ENCODE data around the gene HACE1.
"Not testable (repeated sequence)": the region's sequence is repeated elsewhere in the genome, so short reads cannot be mapped to it uniquely, and the experiment has no call there.

Gene HACE1

DNA sequence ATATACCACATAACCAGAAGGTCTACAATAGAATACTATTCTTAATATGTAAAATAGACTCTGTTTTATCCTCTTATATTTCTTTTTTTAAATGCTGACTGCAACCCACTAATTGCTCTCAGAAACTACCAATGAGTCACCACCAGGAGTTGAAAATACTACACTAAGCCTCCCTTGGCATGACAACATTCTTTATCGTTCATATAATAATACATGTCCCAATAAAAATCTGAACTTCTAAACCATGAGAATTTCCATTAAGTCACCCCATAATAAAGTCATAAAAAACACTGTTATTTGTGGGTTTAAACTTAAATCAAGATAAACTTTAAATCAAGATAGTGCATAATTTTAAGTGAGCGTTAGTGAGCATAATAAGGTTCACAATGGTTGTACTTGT, 4.2 kb downstream of the HACE1 start:
- TF ChIP-seq, protein P1, sequence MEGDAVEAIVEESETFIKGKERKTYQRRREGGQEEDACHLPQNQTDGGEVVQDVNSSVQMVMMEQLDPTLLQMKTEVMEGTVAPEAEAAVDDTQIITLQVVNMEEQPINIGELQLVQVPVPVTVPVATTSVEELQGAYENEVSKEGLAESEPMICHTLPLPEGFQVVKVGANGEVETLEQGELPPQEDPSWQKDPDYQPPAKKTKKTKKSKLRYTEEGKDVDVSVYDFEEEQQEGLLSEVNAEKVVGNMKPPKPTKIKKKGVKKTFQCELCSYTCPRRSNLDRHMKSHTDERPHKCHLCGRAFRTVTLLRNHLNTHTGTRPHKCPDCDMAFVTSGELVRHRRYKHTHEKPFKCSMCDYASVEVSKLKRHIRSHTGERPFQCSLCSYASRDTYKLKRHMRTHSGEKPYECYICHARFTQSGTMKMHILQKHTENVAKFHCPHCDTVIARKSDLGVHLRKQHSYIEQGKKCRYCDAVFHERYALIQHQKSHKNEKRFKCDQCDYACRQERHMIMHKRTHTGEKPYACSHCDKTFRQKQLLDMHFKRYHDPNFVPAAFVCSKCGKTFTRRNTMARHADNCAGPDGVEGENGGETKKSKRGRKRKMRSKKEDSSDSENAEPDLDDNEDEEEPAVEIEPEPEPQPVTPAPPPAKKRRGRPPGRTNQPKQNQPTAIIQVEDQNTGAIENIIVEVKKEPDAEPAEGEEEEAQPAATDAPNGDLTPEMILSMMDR (conservative IDR thresholded peaks at IDR 0.05; ENCODE audit: low read depth, low read length) = no peak
- DNase-seq (ENCODE audit: low read depth) = peak; percentile 74
- H3K4me3 ChIP-seq (ENCODE audit: low read length) = no peak overlapping the region

DNA sequence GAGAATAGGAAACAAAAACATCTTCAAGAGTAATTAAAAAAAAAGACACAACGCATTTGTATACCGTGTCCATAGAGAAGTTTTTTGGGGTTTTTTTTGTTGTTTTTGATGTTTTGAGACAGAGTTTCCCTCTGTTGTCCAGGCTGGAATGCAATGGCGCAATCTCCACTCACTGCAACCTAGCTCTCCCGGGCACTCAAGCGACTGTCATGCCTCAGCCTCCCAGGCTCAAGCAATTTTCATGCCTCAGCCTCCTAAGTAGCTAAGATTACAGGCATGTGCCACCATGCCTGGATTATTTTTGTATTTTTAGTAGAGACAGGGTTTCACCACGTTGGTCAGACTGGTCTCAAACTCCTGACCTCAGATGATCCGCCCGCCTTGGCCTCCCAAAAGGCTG, 12.0 kb downstream of the HACE1 start:
- H3K4me3 ChIP-seq (ENCODE audit: low read length); DNase-seq (ENCODE audit: low read depth): not testable (repeated sequence)

DNA sequence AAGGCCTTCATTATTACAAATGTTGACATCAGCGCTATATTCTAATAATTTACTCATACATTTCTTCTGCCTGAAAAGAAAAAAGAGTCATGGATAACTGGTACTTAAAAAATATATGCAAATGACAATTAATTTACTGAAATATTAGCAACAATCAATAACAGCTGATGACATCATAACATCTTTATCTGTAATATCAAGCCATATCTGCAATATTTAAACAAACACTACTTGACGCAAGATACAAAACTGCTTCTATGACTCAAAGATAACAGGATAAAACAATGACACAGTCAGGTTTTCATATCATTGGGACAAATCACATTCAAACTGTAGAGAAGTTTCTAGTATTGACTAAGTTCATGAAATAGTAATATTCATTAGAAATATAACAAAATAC, 16.5 kb downstream of the HACE1 start:
- TF ChIP-seq, protein P1 (conservative IDR thresholded peaks at IDR 0.05; ENCODE audit: low read depth, low read length) = no peak
- H3K4me3 ChIP-seq (ENCODE audit: low read length) = no peak overlapping the region
- DNase-seq (ENCODE audit: low read depth) = no peak

DNA sequence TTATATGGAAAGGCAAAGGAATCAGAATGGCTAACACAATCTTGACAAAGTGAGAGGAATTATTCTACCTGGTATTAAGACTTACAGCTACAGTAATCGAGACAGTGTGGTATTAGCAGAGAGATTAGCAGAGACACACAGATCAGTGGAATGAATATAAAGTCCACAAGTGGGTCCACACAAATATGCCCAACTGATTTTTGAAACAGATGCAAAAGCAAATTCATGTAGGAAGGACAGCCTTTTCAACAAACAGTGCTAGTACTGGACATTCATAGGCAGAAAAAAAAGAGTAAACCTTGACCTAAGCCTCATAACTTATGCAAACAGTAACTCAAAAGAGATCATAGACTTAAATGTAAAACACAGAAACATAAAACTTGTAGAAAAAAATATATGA, 22.6 kb downstream of the HACE1 start:
- TF ChIP-seq, protein P1 (conservative IDR thresholded peaks at IDR 0.05; ENCODE audit: low read depth, low read length) = no peak
- no peak for DNase-seq (ENCODE audit: low read depth)
- H3K4me3 ChIP-seq (ENCODE audit: low read length) = no peak overlapping the region

DNA sequence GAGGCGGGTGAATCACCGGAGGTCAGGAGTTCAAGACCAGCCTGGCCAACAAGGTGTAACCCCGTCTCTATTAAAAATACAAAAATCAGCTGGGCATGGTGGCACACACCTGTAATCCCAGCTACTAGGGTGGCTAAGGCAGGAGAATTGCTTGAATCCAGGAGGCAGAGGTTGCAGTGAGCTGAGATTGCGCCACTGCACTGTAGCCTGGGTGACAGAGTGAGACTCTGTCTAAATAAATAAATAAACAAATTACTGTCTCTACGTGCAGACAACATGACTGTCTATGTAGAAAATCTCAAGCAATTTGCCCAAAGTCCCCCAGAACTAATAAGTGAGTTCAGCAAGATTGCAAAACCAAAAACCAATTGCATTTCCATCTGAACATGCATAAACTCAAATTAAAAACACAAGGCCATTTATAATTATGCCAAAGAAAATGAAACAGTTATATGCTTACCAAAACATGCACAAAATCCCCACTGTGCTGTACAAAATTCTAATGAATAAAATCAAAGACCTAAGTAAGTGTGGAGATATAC, 23.2 kb downstream of the HACE1 start:
- H3K4me3 ChIP-seq (ENCODE audit: low read length); DNase-seq (ENCODE audit: low read depth): not testable (repeated sequence)

DNA sequence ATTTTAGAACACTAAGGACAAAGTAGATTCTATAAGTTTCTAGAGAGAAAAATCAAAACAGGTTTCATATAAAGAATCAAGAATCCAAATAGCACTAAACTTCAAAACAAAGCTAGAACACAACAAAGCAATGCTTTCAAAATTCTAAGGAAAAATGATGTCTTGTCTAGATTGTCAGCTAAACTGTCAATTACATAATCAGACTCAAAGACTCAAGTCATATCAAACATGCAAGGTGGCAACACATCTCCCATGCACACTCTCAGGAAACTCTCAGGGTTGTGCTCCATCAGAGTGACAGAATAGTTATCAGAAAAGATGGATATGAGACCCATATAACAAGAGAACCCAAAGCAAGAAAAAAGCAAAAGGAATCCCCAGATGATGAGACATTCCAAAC, 23.9 kb downstream of the HACE1 start:
- TF ChIP-seq, protein P1 (conservative IDR thresholded peaks at IDR 0.05; ENCODE audit: low read depth, low read length) = no peak
- H3K4me3 ChIP-seq (ENCODE audit: low read length) = no peak overlapping the region
- no peak for DNase-seq (ENCODE audit: low read depth)

DNA sequence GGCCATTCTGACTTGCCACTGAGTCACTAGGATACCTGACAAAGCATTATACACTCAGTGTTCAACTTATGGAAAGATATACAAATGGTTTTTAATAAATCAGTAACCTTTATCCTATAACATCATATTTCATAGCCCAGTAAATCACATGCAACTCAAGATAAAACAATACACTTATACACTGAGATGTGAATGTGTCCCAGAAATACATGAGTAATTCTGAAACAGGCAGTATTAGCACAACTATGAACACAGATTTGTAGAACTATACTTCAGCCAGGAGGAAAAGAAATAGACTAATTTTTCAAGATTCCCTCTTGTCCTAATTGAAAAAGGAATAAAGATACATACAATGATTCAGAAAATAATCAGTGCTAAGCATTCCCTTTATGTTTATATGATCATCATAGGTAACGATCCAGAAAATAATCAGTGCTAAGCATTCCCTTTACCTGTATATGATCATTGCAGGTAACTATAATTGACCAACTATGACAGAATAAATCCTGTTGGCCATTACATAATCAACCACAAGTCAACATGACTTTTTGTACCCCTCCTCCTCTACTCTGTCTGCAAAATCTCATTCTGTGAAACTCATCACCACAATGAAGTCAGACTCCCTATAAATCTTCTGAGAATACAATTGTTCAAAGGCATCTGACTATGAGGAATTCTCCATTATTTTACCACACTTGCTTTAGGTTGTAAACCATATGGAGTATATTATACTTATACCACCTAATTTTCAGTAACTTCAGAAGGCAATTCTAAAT, 30.3 kb downstream of the HACE1 start:
- no peak for DNase-seq (ENCODE audit: low read depth)
- TF ChIP-seq, protein P1 (conservative IDR thresholded peaks at IDR 0.05; ENCODE audit: low read depth, low read length) = no peak

DNA sequence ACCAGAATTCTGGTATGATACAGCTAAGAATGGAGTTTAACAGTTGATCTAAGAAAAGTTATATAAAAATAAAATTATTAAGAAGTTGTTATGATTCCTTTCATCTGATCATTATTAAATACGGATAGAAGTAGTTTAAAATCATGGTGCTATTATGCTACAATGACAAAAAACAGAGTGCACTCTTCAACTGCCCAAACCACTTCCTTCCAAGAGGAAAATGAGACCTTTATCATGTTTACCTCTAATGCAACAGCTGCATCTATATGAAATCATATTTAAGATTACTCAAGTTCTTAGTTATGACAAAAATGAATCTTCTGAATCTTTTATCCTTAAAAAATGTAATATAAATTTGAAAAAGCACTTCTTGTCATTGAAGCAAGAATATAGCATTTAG, 31.2 kb downstream of the HACE1 start:
- H3K4me3 ChIP-seq (ENCODE audit: low read length) = no peak overlapping the region
- DNase-seq (ENCODE audit: low read depth) = no peak
- TF ChIP-seq, protein P1 (conservative IDR thresholded peaks at IDR 0.05; ENCODE audit: low read depth, low read length) = no peak

More for the DNA sequence above, 30.3 kb downstream of the HACE1 start:
- H3K4me3 ChIP-seq (ENCODE audit: low read length) = no peak overlapping the region

DNA sequence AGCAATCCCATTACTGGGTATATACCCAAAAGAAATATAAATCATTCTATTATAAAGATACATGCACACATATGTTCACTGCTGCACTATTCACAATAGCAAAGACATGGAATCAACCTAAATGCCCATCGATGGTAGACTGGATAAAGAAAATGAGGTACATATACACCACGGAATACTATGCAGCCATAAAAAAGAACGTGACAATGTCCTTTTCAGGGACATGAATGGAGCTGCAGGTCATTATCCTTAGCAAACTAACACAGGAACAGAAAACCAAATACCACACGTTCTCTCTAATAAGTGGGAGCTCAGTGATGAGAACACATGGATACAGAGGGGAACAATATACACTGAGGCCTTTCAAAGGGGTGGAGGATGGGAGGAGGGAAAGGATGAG, 38.9 kb downstream of the HACE1 start:
- DNase-seq (ENCODE audit: low read depth); H3K4me3 ChIP-seq (ENCODE audit: low read length): not testable (repeated sequence)

All from retinal pigment epithelial cell (primary cell).